Lower lobe of right lung (tissue), 2 donors: ENCODE measurements around the gene CIC. TPM values are rescaled to one million over a fixed set of nuclear protein-coding genes. Genes with fewer than 3 reads are reported as not detected.
A peak's percentile ranks its signal among the peaks of the same experiment; 100 is the strongest.
"Not testable (repeated sequence)": the region's sequence is repeated elsewhere in the genome, so short reads cannot be mapped to it uniquely, and the experiment has no call there.

Source experiments
- ATAC-seq, 2 donors: fragments of 200-7000 bp; cut with Tn5 transposase; one replicate each; pipeline ENCODE4 v1.9.1; 2020 to 2022; ENCODE audit warnings: mild to moderate bottlenecking in 2 of 2, moderate library complexity in 2 of 2
- DNase-seq: peaks from one replicate; pipeline ENCODE4 v3.0.0-alpha.2; 2020
- H3K27ac ChIP-seq: fragments of 200-600 bp; one replicate; pipeline ENCODE4 v1.8.0; 2022
- H3K27me3 ChIP-seq: fragments of 200-600 bp; one replicate; pipeline ENCODE4 v1.8.0; 2022; ENCODE audit warnings: low read depth
- H3K36me3 ChIP-seq: fragments of 200-600 bp; one replicate; pipeline ENCODE4 v1.8.0; 2022; ENCODE audit warnings: mild to moderate bottlenecking
- H3K4me1 ChIP-seq: fragments of 200-600 bp; one replicate; pipeline ENCODE4 v1.8.0; 2022
- H3K4me3 ChIP-seq: fragments of 200-600 bp; one replicate; pipeline ENCODE4 v1.8.0; 2022; ENCODE audit warnings: mild to moderate bottlenecking
- H3K9me3 ChIP-seq: fragments of 200-600 bp; one replicate; pipeline ENCODE4 v1.8.0; 2022
- CTCF ChIP-seq: fragments of 200-600 bp; IDR thresholded peaks from one replicate; pipeline ENCODE4 v1.8.0; 2022; ENCODE audit warnings: antibody characterized with exemption, mild to moderate bottlenecking
- intact Hi-C: fragments of 100-400 bp; cut with DNase I; formaldehyde crosslinking; loops from one replicate; pipeline ENCODE4 v1.11.0; 2022
- total RNA-seq: library from RNA; stranded (reverse); fragmentation: NEBNext Ultra II Directional; extraction: Animal tissue kit (Norgen Biotek cat#: 25700); gene quantifications from one replicate; pipeline ENCODE4 v1.2.1, GENCODE V29; 2021
- donor health status: DM: no; HTN: yes; CAD: no; lungs with severe emphysema.

Gene CIC
- total RNA-seq, 1 donor from 2014 or later = 67.9 TPM

GRCh38 chr19:42254089-42254849 is 14.8 kb upstream of the CIC start:
- H3K27ac ChIP-seq = peak overlapping the region; percentile 98
- H3K27me3 ChIP-seq = no peaks in the 10 kb centered on the region
- H3K9me3 ChIP-seq = no peaks in the 10 kb centered on the region
- peak; percentile 46 to 49 for ATAC-seq
- no peak for TF ChIP-seq CTCF
- DNase-seq = peak; percentile 84
- peaks cover 54% of the 10 kb centered on the region for H3K4me1 ChIP-seq
- H3K36me3 ChIP-seq = peaks cover 10% of the 10 kb centered on the region
- H3K4me3 ChIP-seq = peak overlapping the region; percentile 97
- intact Hi-C loops = no loop called here

- Histone ChIP-seq H3K9me3 (no peaks in the 10 kb centered on the region), H3K4me3 (peak within 1 kb of the TSS; percentile 97), H3K27ac (peak within 1 kb of the TSS; percentile 98), H3K4me1 (peaks cover 45% of the 10 kb centered on the region), H3K36me3 (peaks cover 2% of the 10 kb centered on the region), H3K27me3 (no peaks in the 10 kb centered on the region)
- TF ChIP-seq CTCF = no peak
- ATAC-seq (peak; percentile 91 to 92), DNase-seq (peak; percentile 95)
- intact Hi-C loops = no loop called here
Observed at GRCh38 chr19:42254850-42255765, 13.9 kb upstream of the CIC start, which contains the start of gene ERF. Gene ERF (minus strand): TSS chr19:42255128. CDS start chr19:42254999, 129 bp downstream.

GRCh38 chr19:42255766-42256745 is 13.0 kb upstream of the CIC start:
- no peak for TF ChIP-seq CTCF
- DNase-seq (no peak), ATAC-seq (peak; percentile 2 to 5)
- H3K27ac ChIP-seq = peak overlapping the region; percentile 98
- H3K36me3 ChIP-seq = no peaks in the 10 kb centered on the region
- peak overlapping the region; percentile 97 for H3K4me3 ChIP-seq
- H3K27me3 ChIP-seq = no peaks in the 10 kb centered on the region
- peaks cover 36% of the 10 kb centered on the region for H3K4me1 ChIP-seq
- H3K9me3 ChIP-seq = no peaks in the 10 kb centered on the region
- intact Hi-C loops = no loop called here

- H3K27ac ChIP-seq = not testable (repeated sequence)
Observed at GRCh38 chr19:42257842-42258241, 11.2 kb upstream of the CIC start.

GRCh38 chr19:42261763-42262162 is 7.3 kb upstream of the CIC start:
- Histone ChIP-seq H3K27me3 (no peaks in the 10 kb centered on the region), H3K4me1 (peaks cover 2% of the 10 kb centered on the region), H3K9me3 (no peaks in the 10 kb centered on the region), H3K4me3 (no peak overlapping the region), H3K36me3 (no peaks in the 10 kb centered on the region), H3K27ac (no peak overlapping the region)
- no peak for ATAC-seq
- no peak for TF ChIP-seq CTCF
- intact Hi-C loops = no loop called here
- no peak for DNase-seq

More at GRCh38 chr19:42257842-42258241, 11.2 kb upstream of the CIC start:
- intact Hi-C loops, ATAC-seq, H3K9me3 ChIP-seq, H3K27me3 ChIP-seq, H3K36me3 ChIP-seq, H3K4me3 ChIP-seq, DNase-seq: not testable (repeated sequence)
- H3K4me1 ChIP-seq = peaks cover 19% of the 10 kb centered on the region

- H3K4me3 ChIP-seq, H3K9me3 ChIP-seq, H3K27me3 ChIP-seq, intact Hi-C loops, H3K36me3 ChIP-seq, H3K27ac ChIP-seq, ATAC-seq, DNase-seq: not testable (repeated sequence)
- H3K4me1 ChIP-seq = peaks cover 20% of the 10 kb centered on the region
Observed at GRCh38 chr19:42266105-42266504, 2.9 kb upstream of the CIC start.

- not testable (repeated sequence) for H3K27ac ChIP-seq
Observed at GRCh38 chr19:42266928-42267603, 2.0 kb upstream of the CIC start.

More at GRCh38 chr19:42266928-42267603, 2.0 kb upstream of the CIC start:
- ATAC-seq, H3K9me3 ChIP-seq, H3K36me3 ChIP-seq, H3K27me3 ChIP-seq, H3K4me3 ChIP-seq, intact Hi-C loops: not testable (repeated sequence)
- H3K4me1 ChIP-seq = peaks cover 26% of the 10 kb centered on the region
- DNase-seq = peak; percentile 32
